HTR-8/SVneo (cell line): ENCODE data around the gene CDK4.
A peak's percentile ranks its signal among the peaks of the same experiment; 100 is the strongest.

ENCODE experiments used
- DNase-seq: peaks from one replicate; pipeline ENCODE4 v3.0.0; 2011; ENCODE audit warnings: low spot score, mixed read lengths; ENCODE audit not compliant: insufficient read length
- FAIRE-seq: peaks from 2 replicates; lab custom pipeline; 2011; peaks lifted over from hg19 to GRCh38; lab: Jason Lieb, UNC

Gene CDK4

GRCh38 chr12:57772429-57773322 is 20.6 kb upstream of the CDK4 start, which contains the start of gene EEF1AKMT3:
EEF1AKMT3 (plus strand) TSS chr12:57772614; CDS start chr12:57772725, 111 bp downstream.
- peak; percentile 57 for DNase-seq
- FAIRE-seq: no peak

- FAIRE-seq (peak; percentile 72), DNase-seq (peak; percentile 94)
These were observed 19.8 kb upstream of the CDK4 start, which contains the start of gene METTL1 for GRCh38 chr12:57771873-57772428. METTL1 (minus strand) TSS chr12:57772105; CDS start chr12:57772083, 22 bp downstream.

- FAIRE-seq: no peak
- peak; percentile 90 for DNase-seq
These were observed 19.2 kb upstream of the CDK4 start for GRCh38 chr12:57771236-57771872.

GRCh38 chr12:57770734-57771133 is 18.6 kb upstream of the CDK4 start:
- DNase-seq: no peak
- FAIRE-seq: no peak

GRCh38 chr12:57769594-57769993 is 17.5 kb upstream of the CDK4 start:
- FAIRE-seq (no peak), DNase-seq (no peak)

GRCh38 chr12:57767876-57768275 is 15.8 kb upstream of the CDK4 start:
- no peak for FAIRE-seq
- no peak for DNase-seq

GRCh38 chr12:57767305-57767698 is 15.2 kb upstream of the CDK4 start:
- FAIRE-seq (no peak), DNase-seq (no peak)

- peak; percentile 62 for FAIRE-seq
- peak; percentile 66 for DNase-seq
These were observed 14.6 kb upstream of the CDK4 start, which contains the start of gene CYP27B1 for GRCh38 chr12:57766464-57767304. CYP27B1 (minus strand) TSS chr12:57767078; CDS start chr12:57767041, 37 bp downstream.

- no peak for FAIRE-seq
- no peak for DNase-seq
These were observed 13.8 kb upstream of the CDK4 start for GRCh38 chr12:57765698-57766463.

GRCh38 chr12:57765003-57765697 is 13.0 kb upstream of the CDK4 start:
- FAIRE-seq (peak; percentile 64), DNase-seq (no peak)

GRCh38 chr12:57764662-57765002 is 12.5 kb upstream of the CDK4 start:
- FAIRE-seq: no peak
- DNase-seq: no peak

GRCh38 chr12:57763881-57764661 is 12.0 kb upstream of the CDK4 start:
- FAIRE-seq: no peak

GRCh38 chr12:57762463-57762862 is 10.4 kb upstream of the CDK4 start:
- DNase-seq (no peak), FAIRE-seq (no peak)

More at GRCh38 chr12:57763881-57764661, 12.0 kb upstream of the CDK4 start:
- no peak for DNase-seq

- FAIRE-seq (no peak), DNase-seq (no peak)
These were observed 9.4 kb upstream of the CDK4 start for GRCh38 chr12:57761391-57761998.

- DNase-seq (no peak), FAIRE-seq (no peak)
These were observed 8.4 kb upstream of the CDK4 start for GRCh38 chr12:57760347-57760982.

GRCh38 chr12:57759360-57759980 is 7.4 kb upstream of the CDK4 start:
- DNase-seq (no peak), FAIRE-seq (peak; percentile 16)
